OCI-LY1 (cell line): ENCODE data around the gene PLPP4.

ENCODE experiments used
- H2AFZ ChIP-seq: fragments of 200-600 bp; sonication (generic), shearing (Covaris generic); 2 replicates; pipeline ENCODE4 v1.6.0; 2014; ENCODE audit warnings: antibody characterized with exemption, mild to moderate bottlenecking, low read length
- H3F3A ChIP-seq: fragments of 200-600 bp; sonication (generic), shearing (Covaris generic); 2 replicates; pipeline ENCODE4 v1.6.0; 2014; ENCODE audit warnings: mild to moderate bottlenecking, antibody characterized with exemption, low read length, moderate library complexity; ENCODE audit not compliant: insufficient read depth
- H3K27ac ChIP-seq: fragments of 200-600 bp; sonication (generic); 2 replicates; pipeline ENCODE4 v1.5.1; 2014; ENCODE audit warnings: low read length, mixed run types, mild to moderate bottlenecking, low read depth; ENCODE audit not compliant: poor library complexity, severe bottlenecking
- H3K27me3 ChIP-seq: fragments of 200-600 bp; sonication (generic); 2 replicates; pipeline ENCODE4 v1.6.0; 2014; ENCODE audit warnings: antibody characterized with exemption, mild to moderate bottlenecking, low read length, moderate library complexity; ENCODE audit not compliant: insufficient read depth
- H3K36me3 ChIP-seq: fragments of 200-600 bp; sonication (generic); 2 replicates; pipeline ENCODE4 v1.6.1; 2014; ENCODE audit warnings: mild to moderate bottlenecking, antibody characterized with exemption, low read length, moderate library complexity, mixed read lengths; ENCODE audit not compliant: insufficient read depth
- H3K4me1 ChIP-seq: fragments of 200-600 bp; sonication (generic); 2 replicates; pipeline ENCODE4 v1.5.1; 2014; ENCODE audit warnings: mild to moderate bottlenecking, low read length, moderate library complexity; ENCODE audit not compliant: insufficient read depth, severe bottlenecking
- H3K4me2 ChIP-seq: fragments of 200-600 bp; sonication (generic), shearing (Covaris generic); 2 replicates; pipeline ENCODE4 v1.6.1; 2014; ENCODE audit warnings: low read length
- H3K4me3 ChIP-seq: fragments of 200-600 bp; sonication (generic); 2 replicates; pipeline ENCODE4 v1.5.1; 2014; ENCODE audit warnings: low read length, low read depth, mild to moderate bottlenecking, mixed read lengths; ENCODE audit not compliant: poor library complexity, severe bottlenecking
- H3K79me2 ChIP-seq: fragments of 200-600 bp; shearing (Covaris generic); 2 replicates; pipeline ENCODE4 v1.6.1; 2016; ENCODE audit warnings: mixed run types, low read length, mixed read lengths; ENCODE audit not compliant: insufficient read depth
- H3K9ac ChIP-seq: fragments of 200-600 bp; sonication (generic), shearing (Covaris generic); 2 replicates; pipeline ENCODE4 v1.6.1; 2014; ENCODE audit warnings: mild to moderate bottlenecking, low read length, mixed read lengths
- H3K9me2 ChIP-seq: fragments of 200-600 bp; sonication (generic), shearing (Covaris generic); 2 replicates; pipeline ENCODE4 v1.6.1; 2014; ENCODE audit warnings: low read depth, mild to moderate bottlenecking, low read length, mixed read lengths
- H3K9me3 ChIP-seq: fragments of 200-600 bp; shearing (Covaris generic); 2 replicates; pipeline ENCODE4 v1.6.1; 2014; ENCODE audit warnings: low read length, mixed read lengths
- H4K20me1 ChIP-seq: fragments of 200-600 bp; sonication (generic), shearing (Covaris generic); 2 replicates; pipeline ENCODE4 v1.6.0; 2016; ENCODE audit warnings: mild to moderate bottlenecking, low read length; ENCODE audit not compliant: insufficient read depth
- EZH2 ChIP-seq: fragments of 200-600 bp; sonication (generic), shearing (Covaris generic); IDR thresholded peaks from 2 replicates; pipeline ENCODE4 v1.8.0; 2017; ENCODE audit warnings: borderline replicate concordance, mixed run types, mild to moderate bottlenecking, antibody characterized with exemption, low read length, moderate library complexity, mixed read lengths
- TF ChIP-seq, protein P1 (sequence below): fragments of 200-600 bp; sonication (generic), shearing (Covaris generic); IDR thresholded peaks from 2 replicates; pipeline ENCODE4 v1.5.1; 2017; ENCODE audit warnings: mild to moderate bottlenecking, antibody characterized with exemption, low read length, moderate library complexity, mixed read lengths

Gene PLPP4

DNA sequence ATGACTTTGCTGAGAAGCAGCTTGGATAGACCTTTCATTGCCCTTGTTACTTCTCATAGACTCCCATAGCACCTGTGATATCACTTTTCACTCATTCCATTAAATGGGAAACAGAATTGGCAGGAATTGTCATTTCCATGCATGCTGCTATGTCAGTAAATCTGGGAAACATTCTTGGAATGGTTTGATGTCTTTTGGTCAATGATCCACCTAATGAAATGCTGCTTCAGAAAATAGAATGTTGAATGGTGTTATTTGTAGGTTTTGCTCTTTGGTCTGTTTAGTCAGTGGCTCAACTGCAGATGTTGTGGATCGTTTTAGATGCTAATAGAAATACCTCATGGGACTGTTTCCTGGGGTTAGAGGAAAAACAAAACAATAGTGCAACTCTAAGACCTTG, 127.8 kb downstream of the PLPP4 start:
- no peaks in the 10 kb centered on the region for H3K9me3 ChIP-seq
- H3K4me1 ChIP-seq = no peaks in the 10 kb centered on the region
- no peak overlapping the region for H3K9ac ChIP-seq
- no peaks in the 10 kb centered on the region for H4K20me1 ChIP-seq
- no peaks in the 10 kb centered on the region for H3K9me2 ChIP-seq
- no peaks in the 10 kb centered on the region for H3K36me3 ChIP-seq
- no peaks in the 10 kb centered on the region for H3K79me2 ChIP-seq
- no peaks in the 10 kb centered on the region for H3K27me3 ChIP-seq
- H3K4me2 ChIP-seq = no peak overlapping the region
- H3K4me3 ChIP-seq = no peak overlapping the region
- no peak overlapping the region for H2AFZ ChIP-seq
- H3F3A ChIP-seq = no peaks in the 10 kb centered on the region
- H3K27ac ChIP-seq = no peak overlapping the region
- TF ChIP-seq, protein P1, sequence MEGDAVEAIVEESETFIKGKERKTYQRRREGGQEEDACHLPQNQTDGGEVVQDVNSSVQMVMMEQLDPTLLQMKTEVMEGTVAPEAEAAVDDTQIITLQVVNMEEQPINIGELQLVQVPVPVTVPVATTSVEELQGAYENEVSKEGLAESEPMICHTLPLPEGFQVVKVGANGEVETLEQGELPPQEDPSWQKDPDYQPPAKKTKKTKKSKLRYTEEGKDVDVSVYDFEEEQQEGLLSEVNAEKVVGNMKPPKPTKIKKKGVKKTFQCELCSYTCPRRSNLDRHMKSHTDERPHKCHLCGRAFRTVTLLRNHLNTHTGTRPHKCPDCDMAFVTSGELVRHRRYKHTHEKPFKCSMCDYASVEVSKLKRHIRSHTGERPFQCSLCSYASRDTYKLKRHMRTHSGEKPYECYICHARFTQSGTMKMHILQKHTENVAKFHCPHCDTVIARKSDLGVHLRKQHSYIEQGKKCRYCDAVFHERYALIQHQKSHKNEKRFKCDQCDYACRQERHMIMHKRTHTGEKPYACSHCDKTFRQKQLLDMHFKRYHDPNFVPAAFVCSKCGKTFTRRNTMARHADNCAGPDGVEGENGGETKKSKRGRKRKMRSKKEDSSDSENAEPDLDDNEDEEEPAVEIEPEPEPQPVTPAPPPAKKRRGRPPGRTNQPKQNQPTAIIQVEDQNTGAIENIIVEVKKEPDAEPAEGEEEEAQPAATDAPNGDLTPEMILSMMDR = no peak
- no peak for TF ChIP-seq EZH2

DNA sequence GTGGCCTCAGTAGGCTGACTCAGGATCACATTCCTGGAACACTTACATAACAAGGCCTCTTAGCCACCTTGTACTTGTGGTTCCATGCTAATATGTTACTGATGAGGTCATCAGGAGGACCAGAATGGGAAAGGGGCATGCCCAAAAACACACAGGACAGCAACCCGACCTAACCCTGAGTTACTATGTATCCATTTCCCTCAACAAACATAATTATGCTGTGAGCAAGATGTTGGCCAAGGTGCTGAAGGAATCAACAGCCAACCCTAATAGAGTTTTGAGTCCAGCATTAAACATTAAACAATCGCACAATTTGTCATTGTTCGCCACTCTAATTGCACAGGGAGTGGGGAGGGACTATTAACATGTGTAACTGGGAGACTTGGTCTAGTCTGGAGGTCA, 129.4 kb downstream of the PLPP4 start:
- Histone ChIP-seq H3K27me3 (no peaks in the 10 kb centered on the region), H3K27ac (no peak overlapping the region), H2AFZ (no peak overlapping the region), H3K36me3 (no peaks in the 10 kb centered on the region), H3F3A (no peaks in the 10 kb centered on the region), H3K9me3 (no peaks in the 10 kb centered on the region), H3K4me1 (no peaks in the 10 kb centered on the region), H3K4me3 (no peak overlapping the region), H3K9me2 (no peaks in the 10 kb centered on the region), H3K79me2 (no peaks in the 10 kb centered on the region), H3K4me2 (no peak overlapping the region), H3K9ac (no peak overlapping the region), H4K20me1 (no peaks in the 10 kb centered on the region)
- no peak for TF ChIP-seq EZH2
- TF ChIP-seq, protein P1 = no peak

DNA sequence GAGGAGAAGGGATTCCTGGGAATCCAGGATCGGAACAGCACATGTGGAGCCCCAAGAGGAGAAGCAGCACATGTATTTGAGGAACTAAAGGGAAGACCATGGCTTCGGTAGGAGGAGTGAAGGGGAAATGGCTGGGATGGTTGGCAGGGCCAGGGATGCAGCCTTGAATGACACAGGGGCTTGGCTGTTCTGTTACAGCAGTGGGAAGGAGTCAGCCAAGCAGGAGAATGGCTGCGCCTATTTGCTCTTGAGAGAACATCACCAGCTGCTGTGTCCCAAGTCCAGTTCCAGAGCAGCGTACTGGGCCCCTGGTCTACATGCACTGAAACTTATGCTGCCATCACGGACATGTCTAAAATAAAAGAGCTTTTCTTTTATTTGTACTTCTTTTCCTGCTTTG, 130.0 kb downstream of the PLPP4 start:
- no peaks in the 10 kb centered on the region for H3K9me3 ChIP-seq
- H3K9me2 ChIP-seq = no peaks in the 10 kb centered on the region
- no peaks in the 10 kb centered on the region for H3K79me2 ChIP-seq
- no peaks in the 10 kb centered on the region for H3F3A ChIP-seq
- TF ChIP-seq EZH2 = no peak
- TF ChIP-seq, protein P1 = no peak
- no peak overlapping the region for H3K9ac ChIP-seq
- H3K4me3 ChIP-seq = no peak overlapping the region
- H3K4me1 ChIP-seq = no peaks in the 10 kb centered on the region
- no peak overlapping the region for H3K4me2 ChIP-seq
- H3K27ac ChIP-seq = no peak overlapping the region
- no peak overlapping the region for H2AFZ ChIP-seq
- no peaks in the 10 kb centered on the region for H3K27me3 ChIP-seq
- no peaks in the 10 kb centered on the region for H3K36me3 ChIP-seq
- no peaks in the 10 kb centered on the region for H4K20me1 ChIP-seq
